Vagina (tissue), 2 donors: Measurements from ENCODE around the gene RPUSD1. TPM values are rescaled to one million over a fixed set of nuclear protein-coding genes. Genes with fewer than 3 reads are reported as not detected.

Source experiments
- DNase-seq, 2 donors: peaks; one replicate each; pipeline ENCODE4 v3.0.0-alpha.2; 2017; ENCODE audit errors: extremely low spot score in 2 of 2
- H3K27ac ChIP-seq: fragments of 200-600 bp; sonication (generic); one replicate; pipeline ENCODE4 v1.5.1; 2019
- H3K27me3 ChIP-seq: fragments of 200-600 bp; sonication (generic); one replicate; pipeline ENCODE4 v1.5.1; 2019
- H3K36me3 ChIP-seq, 2 donors: fragments of 200-600 bp; sonication (generic); one replicate each; pipeline ENCODE4 v1.5.1; 2017 to 2019
- H3K4me1 ChIP-seq: fragments of 200-600 bp; sonication (generic); one replicate; pipeline ENCODE4 v1.5.1; 2019
- H3K4me3 ChIP-seq, 2 donors: fragments of 200-600 bp; sonication (generic); 1 replicate in 1 of 2; 2 replicates in 1 of 2; pipeline ENCODE4 v1.5.1; 2016 to 2019
- H3K9me3 ChIP-seq: fragments of 200-600 bp; sonication (generic); one replicate; pipeline ENCODE4 v1.5.1; 2019
- CTCF ChIP-seq, 3 experiments: fragments of 450-650 bp in 2 of 3; fragments of 200-600 bp in 1 of 3; sonication (generic) in 1 of 3; IDR thresholded peaks; one replicate each; pipeline ENCODE4 v1.5.1; 2017 to 2019; ENCODE audit warnings: antibody characterized with exemption in 3 of 3, mild to moderate bottlenecking in 2 of 3, moderate library complexity in 2 of 3
- POLR2A ChIP-seq, 2 donors: fragments of 450-650 bp; IDR thresholded peaks; one replicate each; pipeline ENCODE4 v1.6.1; 2017; ENCODE audit warnings: antibody characterized with exemption in 2 of 2, mild to moderate bottlenecking in 2 of 2, moderate library complexity in 2 of 2
- POLR2AphosphoS5 ChIP-seq, 2 donors: sonication (generic); formaldehyde crosslinking; IDR thresholded peaks; one replicate each; pipeline ENCODE4 v1.9.0; 2017; ENCODE audit warnings: antibody characterized with exemption in 2 of 2, mild to moderate bottlenecking in 2 of 2, low read depth in 1 of 2; ENCODE audit not compliant: insufficient read depth in 1 of 2
- intact Hi-C: fragments of 100-400 bp; cut with DNase I; formaldehyde crosslinking; loops from one replicate; pipeline ENCODE4 v1.15.1; 2023
- total RNA-seq: library from RNA; depleted of rRNA; stranded (reverse); fragments of >200 nt; gene quantifications from one replicate; pipeline ENCODE4 v1.2.3, GENCODE V29; 2016

Gene RPUSD1
- total RNA-seq, 1 donor from 2014 or later: 17.2 TPM

GRCh38 chr16:813916-814412 lies 25.8 kb upstream of the RPUSD1 start:
- H3K9me3 ChIP-seq: no peaks in the 10 kb centered on the region
- H3K4me3 ChIP-seq: no peak overlapping the region
- H3K27ac ChIP-seq: no peak overlapping the region
- DNase-seq: no peak
- peaks cover 8% of the 10 kb centered on the region for H3K27me3 ChIP-seq
- intact Hi-C loops: no loop called here
- TF ChIP-seq POLR2A (IDR thresholded peaks at IDR 0.05) (no peak), POLR2AphosphoS5 (IDR thresholded peaks at IDR 0.05; ENCODE audit: insufficient read depth in 1 of 2, low read depth in 1 of 2) (no peak), CTCF (IDR thresholded peaks at IDR 0.05) (no peak)
- no peaks in the 10 kb centered on the region for H3K36me3 ChIP-seq
- H3K4me1 ChIP-seq: peaks cover 5% of the 10 kb centered on the region

GRCh38 chr16:813204-813915 lies 25.2 kb upstream of the RPUSD1 start:
- H3K4me3 ChIP-seq: no peak overlapping the region
- no peak overlapping the region for H3K27ac ChIP-seq
- intact Hi-C loops: no loop called here
- no peaks in the 10 kb centered on the region for H3K36me3 ChIP-seq
- H3K4me1 ChIP-seq: peaks cover 11% of the 10 kb centered on the region
- TF ChIP-seq POLR2AphosphoS5 (IDR thresholded peaks at IDR 0.05; ENCODE audit: insufficient read depth in 1 of 2, low read depth in 1 of 2) (no peak), CTCF (IDR thresholded peaks at IDR 0.05) (peak in 1 of 3 experiments; percentile 33)
- no peaks in the 10 kb centered on the region for H3K9me3 ChIP-seq
- no peak for DNase-seq
- H3K27me3 ChIP-seq: peaks cover 8% of the 10 kb centered on the region

- no peak for DNase-seq
- H3K27ac ChIP-seq: peak overlapping the region; percentile 86
These were observed 19.9 kb upstream of the RPUSD1 start for GRCh38 chr16:808085-808386.

GRCh38 chr16:807347-808084 lies 19.3 kb upstream of the RPUSD1 start:
- intact Hi-C loops: no loop called here
- Histone ChIP-seq H3K27me3 (no peaks in the 10 kb centered on the region), H3K9me3 (no peaks in the 10 kb centered on the region), H3K36me3 (no peaks in the 10 kb centered on the region), H3K4me1 (peaks cover 25% of the 10 kb centered on the region), H3K4me3 (peak overlapping the region; percentile 66 to 95), H3K27ac (peak overlapping the region; percentile 86)
- TF ChIP-seq POLR2A (IDR thresholded peaks at IDR 0.05) (no peak), POLR2AphosphoS5 (IDR thresholded peaks at IDR 0.05; ENCODE audit: insufficient read depth in 1 of 2, low read depth in 1 of 2) (peak; percentile 90 to 92), CTCF (IDR thresholded peaks at IDR 0.05) (peak in 1 of 3 experiments; percentile 15)
- no peak for DNase-seq

More at GRCh38 chr16:808085-808386, 19.9 kb upstream of the RPUSD1 start:
- no peaks in the 10 kb centered on the region for H3K27me3 ChIP-seq
- H3K36me3 ChIP-seq: no peaks in the 10 kb centered on the region
- H3K4me1 ChIP-seq: peaks cover 25% of the 10 kb centered on the region
- intact Hi-C loops: no loop called here
- H3K9me3 ChIP-seq: no peaks in the 10 kb centered on the region
- peak overlapping the region; percentile 66 to 95 for H3K4me3 ChIP-seq
- TF ChIP-seq CTCF (IDR thresholded peaks at IDR 0.05) (no peak), POLR2A (IDR thresholded peaks at IDR 0.05) (no peak), POLR2AphosphoS5 (IDR thresholded peaks at IDR 0.05; ENCODE audit: insufficient read depth in 1 of 2, low read depth in 1 of 2) (no peak)

- Histone ChIP-seq H3K9me3 (no peaks in the 10 kb centered on the region), H3K27me3 (no peaks in the 10 kb centered on the region), H3K4me1 (peaks cover 25% of the 10 kb centered on the region), H3K4me3 (no peak overlapping the region), H3K36me3 (no peaks in the 10 kb centered on the region), H3K27ac (no peak overlapping the region)
- TF ChIP-seq POLR2A (IDR thresholded peaks at IDR 0.05) (no peak), CTCF (IDR thresholded peaks at IDR 0.05) (no peak), POLR2AphosphoS5 (IDR thresholded peaks at IDR 0.05; ENCODE audit: insufficient read depth in 1 of 2, low read depth in 1 of 2) (no peak)
- intact Hi-C loops: no loop called here
- no peak for DNase-seq
These were observed 17.3 kb upstream of the RPUSD1 start for GRCh38 chr16:805474-805873.
